Stimulated activated CD4-positive, alpha-beta T cell treated with anti-CD3 and anti-CD28 coated beads, Interleukin-2, amount 100 ng/mL, for 48 hours (primary cell): ENCODE results near the gene LKAAEAR1.
"Not testable (repeated sequence)": the region's sequence is repeated elsewhere in the genome, so short reads cannot be mapped to it uniquely, and the experiment has no call there.

Source experiments
- DNase-seq, 2 donors: peaks; one replicate each; pipeline ENCODE4 v3.0.0-alpha.2; 2020

Gene LKAAEAR1, protein sequence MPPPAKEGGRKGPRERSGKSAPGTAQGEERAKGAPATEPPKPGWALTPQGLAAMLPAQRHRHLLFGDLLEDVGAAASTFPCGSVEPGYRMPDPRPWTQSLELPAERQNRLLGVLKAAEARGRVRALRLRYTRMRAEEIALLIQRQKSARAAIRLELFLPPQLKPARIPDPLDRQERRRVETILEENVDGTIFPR

GRCh38 chr20:64083804-64084684 lies at the start of gene LKAAEAR1:
LKAAEAR1 (minus strand) TSS chr20:64084398; CDS start chr20:64084219, 179 bp downstream.
- DNase-seq, result no peak

- no peak for DNase-seq
Measured at GRCh38 chr20:64131406-64131805, 47.2 kb upstream of the LKAAEAR1 start.

DNA sequence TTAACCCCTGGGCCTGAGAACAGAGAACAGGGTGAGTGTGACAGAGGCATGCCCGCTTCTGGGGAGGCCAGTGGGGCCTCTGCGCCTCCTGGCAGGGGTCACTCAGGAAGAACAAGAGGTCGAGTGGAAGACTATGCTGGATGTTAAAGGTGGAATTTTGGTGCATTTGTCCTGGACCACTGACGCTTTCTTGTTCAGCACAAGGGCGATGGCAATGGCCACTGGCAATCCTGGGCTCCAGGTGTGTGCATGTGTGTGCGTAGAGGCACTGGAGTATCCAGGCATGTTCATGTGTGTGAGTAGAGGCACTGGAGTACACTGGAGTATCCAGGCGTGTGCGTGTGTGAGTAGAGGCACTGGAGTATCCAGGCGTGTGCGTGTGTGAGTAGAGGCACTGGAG lies 46.7 kb upstream of the LKAAEAR1 start:
- no peak for DNase-seq

GRCh38 chr20:64130271-64130670 lies 46.1 kb upstream of the LKAAEAR1 start:
- DNase-seq, result no peak

DNA sequence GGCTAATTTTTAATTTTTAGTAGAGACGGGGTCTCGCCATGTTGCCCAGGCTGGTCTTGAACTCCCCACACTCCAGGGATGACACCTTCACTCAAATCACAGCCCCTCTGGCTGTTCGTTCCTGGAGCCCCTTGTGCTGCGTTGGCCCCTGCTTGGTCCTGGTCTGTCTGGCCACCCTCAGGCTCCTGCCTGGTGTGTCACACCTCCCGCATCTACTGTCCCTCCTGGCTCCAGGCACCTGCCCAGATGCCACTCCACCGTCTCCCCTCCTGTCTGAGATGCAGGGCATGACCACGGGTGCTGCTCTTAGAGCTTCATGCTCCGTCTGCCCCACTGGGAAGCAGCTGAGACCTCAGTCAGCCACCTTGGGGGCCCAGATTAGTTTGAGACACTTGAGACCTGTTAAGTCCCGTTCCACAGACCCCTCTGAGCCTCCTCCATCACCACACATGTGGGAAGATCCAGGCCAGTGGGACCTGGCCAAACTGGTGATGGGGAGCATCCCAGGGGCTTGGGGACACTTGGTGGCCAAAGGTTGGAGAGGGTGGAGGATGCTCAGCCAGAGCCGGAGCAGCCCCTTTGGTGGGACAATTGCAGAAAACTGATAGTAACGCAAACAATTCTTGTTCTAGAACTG lies 45.1 kb upstream of the LKAAEAR1 start:
- DNase-seq, result no peak

DNA sequence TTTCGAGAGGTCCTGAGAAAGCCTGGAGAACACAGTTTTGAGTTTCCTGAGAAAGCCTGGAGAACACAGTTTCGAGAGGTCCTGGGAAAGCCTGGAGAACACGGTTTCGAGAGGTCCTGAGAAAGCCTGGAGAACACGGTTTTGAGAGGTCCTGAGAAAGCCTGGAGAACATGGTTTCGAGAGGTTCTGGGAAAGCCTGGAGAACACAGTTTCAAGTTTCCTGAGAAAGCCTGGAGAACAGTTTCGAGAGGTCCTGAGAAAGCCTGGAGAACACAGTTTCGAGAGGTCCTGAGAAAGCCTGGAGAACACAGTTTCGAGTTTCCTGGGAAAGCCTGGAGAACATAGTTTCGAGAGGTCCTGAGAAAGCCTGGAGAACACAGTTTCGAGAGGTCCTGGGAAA lies 39.3 kb upstream of the LKAAEAR1 start:
- not testable (repeated sequence) for DNase-seq

GRCh38 chr20:64122927-64123326 lies 38.7 kb upstream of the LKAAEAR1 start:
- not testable (repeated sequence) for DNase-seq

DNA sequence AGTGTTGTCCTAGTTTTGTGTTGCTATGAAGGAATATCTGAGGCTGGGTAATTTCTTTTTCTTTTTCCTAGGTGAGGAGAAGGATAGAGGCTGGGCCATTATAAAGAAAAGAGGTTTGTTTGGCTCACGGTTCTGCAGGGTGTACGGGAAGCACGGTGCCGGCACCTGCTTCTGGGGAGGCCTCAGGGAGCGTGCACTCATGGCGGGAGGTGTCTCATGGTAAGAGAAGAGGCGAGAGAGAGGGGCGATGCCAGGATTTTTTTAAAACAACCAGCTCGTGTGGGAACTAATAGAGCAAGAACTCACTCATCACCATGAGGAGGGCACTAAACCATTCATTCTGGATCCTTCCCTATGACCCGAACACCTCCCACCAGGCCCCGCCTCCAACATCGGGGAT lies 37.4 kb upstream of the LKAAEAR1 start:
- DNase-seq, result no peak

GRCh38 chr20:64119681-64120341 lies 35.6 kb upstream of the LKAAEAR1 start:
- DNase-seq, result no peak

GRCh38 chr20:64119301-64119680 lies 35.1 kb upstream of the LKAAEAR1 start:
- DNase-seq, result no peak

GRCh38 chr20:64117432-64117777 lies 33.2 kb upstream of the LKAAEAR1 start:
- not testable (repeated sequence) for DNase-seq

- DNase-seq, result no peak
Measured at GRCh38 chr20:64116541-64117431, 32.6 kb upstream of the LKAAEAR1 start.

DNA sequence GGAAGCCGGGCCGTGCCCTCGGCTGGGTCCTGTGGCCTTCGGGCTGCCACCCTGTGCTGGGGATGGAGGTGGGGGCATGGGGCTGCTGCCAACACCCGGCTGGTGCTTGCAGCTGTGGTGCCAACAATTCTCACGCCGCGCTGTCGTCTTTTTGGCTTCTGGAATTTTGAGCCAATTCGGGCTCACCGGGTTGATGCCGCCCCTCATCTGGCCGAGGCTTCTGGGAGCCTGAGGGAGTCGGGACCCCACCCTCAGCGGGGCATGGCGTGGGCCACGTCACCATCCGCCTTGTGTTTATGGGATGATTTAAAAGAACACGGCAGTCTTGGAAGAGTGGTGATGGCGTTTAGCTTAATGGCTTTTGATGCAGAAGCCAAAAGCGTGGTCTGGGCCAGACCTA lies 31.8 kb upstream of the LKAAEAR1 start:
- no peak for DNase-seq

- no peak for DNase-seq
Measured at GRCh38 chr20:64115171-64115911, 31.1 kb upstream of the LKAAEAR1 start.

- DNase-seq, result no peak
Measured at GRCh38 chr20:64114356-64114971, 30.3 kb upstream of the LKAAEAR1 start.

DNA sequence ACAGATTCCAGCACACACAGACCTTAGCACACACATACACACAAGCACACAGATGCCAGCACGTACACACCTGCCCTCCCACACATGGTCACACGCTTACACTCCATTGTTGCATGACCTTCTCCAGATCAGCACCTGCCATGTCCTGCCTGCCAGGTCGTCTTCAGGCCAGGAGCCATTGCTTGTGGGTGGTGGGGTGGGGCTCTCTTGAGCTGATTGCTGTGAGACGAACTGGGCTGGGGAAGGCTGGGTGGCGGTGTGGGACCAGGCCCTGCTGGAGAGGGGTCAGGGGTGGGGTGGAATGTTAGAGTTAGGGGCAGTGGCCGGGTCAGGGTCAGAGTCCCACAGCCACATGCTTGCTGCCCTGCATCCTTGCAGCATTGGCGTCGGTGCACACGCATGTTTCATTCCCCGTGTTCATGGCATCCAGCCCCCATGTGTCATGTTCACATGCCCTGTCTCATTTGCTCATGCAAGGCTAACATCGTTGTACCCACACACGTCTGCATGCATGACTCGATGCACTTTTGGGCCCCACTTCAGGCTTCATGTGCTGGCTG lies 29.7 kb upstream of the LKAAEAR1 start:
- DNase-seq, result no peak

GRCh38 chr20:64113444-64113775 lies 29.2 kb upstream of the LKAAEAR1 start:
- no peak for DNase-seq

- no peak for DNase-seq
Measured at GRCh38 chr20:64112691-64113443, 28.7 kb upstream of the LKAAEAR1 start.

GRCh38 chr20:64111841-64112641 lies 27.8 kb upstream of the LKAAEAR1 start:
- DNase-seq, result no peak
